Transverse colon (tissue), 4 donors: ENCODE measurements around the gene FAU. TPM values are rescaled to one million over a fixed set of nuclear protein-coding genes. Genes with fewer than 3 reads are reported as not detected.

Source experiments
- DNase-seq: peaks from one replicate; pipeline ENCODE4 v3.0.0-alpha.2; 2019
- H3K27ac ChIP-seq, 4 donors: fragments of 200-600 bp; sonication (generic); 2 replicates each; pipeline ENCODE4 v1.5.1; 2016 to 2018; ENCODE audit warnings: inconsistent platforms in 4 of 4
- H3K27me3 ChIP-seq: fragments of 200-600 bp; sonication (generic); 2 replicates; pipeline ENCODE4 v1.5.1; 2017; ENCODE audit warnings: inconsistent platforms
- H3K36me3 ChIP-seq, 4 donors: fragments of 200-600 bp; sonication (generic); 2 replicates each; pipeline ENCODE4 v1.5.1; 2017 to 2019; ENCODE audit warnings: inconsistent platforms in 4 of 4
- H3K4me1 ChIP-seq, 4 donors: fragments of 200-600 bp; sonication (generic); 2 replicates each; pipeline ENCODE4 v1.5.1; 2017 to 2020; ENCODE audit warnings: inconsistent platforms in 4 of 4
- H3K4me3 ChIP-seq, 4 donors: fragments of 200-600 bp; sonication (generic); 1 replicate in 1 of 4; 2 replicates in 3 of 4; pipeline versions ENCODE4 v1.5.1 to v1.6.1; 2017 to 2019; ENCODE audit warnings: inconsistent platforms in 4 of 4
- H3K9me3 ChIP-seq, 2 donors: fragments of 200-600 bp; sonication (generic); 2 replicates each; pipeline ENCODE4 v1.5.1; 2017 to 2019; ENCODE audit warnings: inconsistent platforms in 2 of 2
- CTCF ChIP-seq, 5 experiments: fragments of 200-600 bp in 3 of 5; fragments of 450-650 bp in 2 of 5; sonication (generic) in 3 of 5; IDR thresholded peaks; 1 replicate in 2 of 5; 2 replicates in 3 of 5; pipeline ENCODE4 v1.5.1; 2016 to 2017; ENCODE audit warnings: antibody characterized with exemption in 5 of 5, inconsistent platforms in 3 of 5, mild to moderate bottlenecking in 2 of 5, moderate library complexity in 1 of 5
- EP300 ChIP-seq: sonication (generic); formaldehyde crosslinking; IDR thresholded peaks from one replicate; pipeline ENCODE4 v1.6.1; 2017; ENCODE audit warnings: antibody characterized with exemption, low read depth
- POLR2A ChIP-seq: fragments of 450-650 bp; IDR thresholded peaks from one replicate; pipeline ENCODE4 v1.6.1; 2016; ENCODE audit warnings: antibody characterized with exemption, mild to moderate bottlenecking, moderate library complexity
- POLR2AphosphoS5 ChIP-seq, 3 donors: sonication (generic); formaldehyde crosslinking; IDR thresholded peaks; one replicate each; pipeline ENCODE4 v1.6.1; 2016; ENCODE audit warnings: antibody characterized with exemption in 3 of 3
- WGBS, 2 donors: methylation state at CpG; one replicate each; pipeline ENCODE4 v1.1.5; 2018; ENCODE audit warnings: low coverage in 1 of 2; 5-methylcytosine and 5-hydroxymethylcytosine counted together
- in situ Hi-C, 4 donors: fragments of 200-750 bp; cut with MboI; loops; one replicate each; pipeline versions ENCODE4 v1.15.0 to v1.15.1; 2017; ENCODE audit warnings: low sequenced_read_pairs in 3 of 4, low pct_ligation_motif_present in 1 of 4, low pct_unique_long_range_greater_than_20kb in 1 of 4
- intact Hi-C: fragments of 100-400 bp; cut with DNase I; formaldehyde crosslinking; loops from one replicate; pipeline ENCODE4 v1.15.1; 2023; ENCODE audit warnings: low total_unique reads
- total RNA-seq, 4 donors: library from RNA; depleted of rRNA; stranded (reverse); fragments of >200 nt; gene quantifications; one replicate each; pipeline ENCODE4 v1.1.0, GENCODE V29; 2016

Gene FAU
- total RNA-seq, 4 donors from 2014 or later, result 594 to 986 (median 662) TPM

GRCh38 chr11:65127473-65128181 is 5.7 kb upstream of the FAU start:
- in situ Hi-C loops, result no loop called here
- H3K9me3 ChIP-seq, result no peaks in the 10 kb centered on the region
- intact Hi-C loops, result no loop called here
- TF ChIP-seq EP300, result no peak
- TF ChIP-seq POLR2A, result no peak
- no peak for TF ChIP-seq POLR2AphosphoS5 (IDR thresholded peaks at IDR 0.05)
- TF ChIP-seq CTCF (IDR thresholded peaks at IDR 0.05), result no peak
- H3K27ac ChIP-seq, result no peak overlapping the region
- 11 to 86% methylated on average over 1 to 12 of the region's 12 CpGs for WGBS, 2 donors
- no peak for DNase-seq
- H3K36me3 ChIP-seq, result peaks cover 0 to 72% (median 36%) of the 10 kb centered on the region in 4 donors
- H3K27me3 ChIP-seq, result no peaks in the 10 kb centered on the region
- H3K4me1 ChIP-seq, result peaks cover 7 to 17% (median 11%) of the 10 kb centered on the region in 4 donors
- no peak overlapping the region for H3K4me3 ChIP-seq

- WGBS, 2 donors, result 87% methylated on average over 5 of the region's 6 CpGs; no CpG with 5 or more reads in 1 of the 2 donors
- no peak for DNase-seq
- Histone ChIP-seq H3K36me3 (peaks cover 0 to 69% (median 33%) of the 10 kb centered on the region in 4 donors), H3K9me3 (no peaks in the 10 kb centered on the region), H3K27me3 (no peaks in the 10 kb centered on the region), H3K4me3 (no peak overlapping the region), H3K4me1 (peaks cover 5 to 12% (median 9%) of the 10 kb centered on the region in 4 donors), H3K27ac (no peak overlapping the region)
- in situ Hi-C loops, result no loop called here
- intact Hi-C loops, result no loop called here
- TF ChIP-seq EP300 (no peak), POLR2A (no peak), CTCF (IDR thresholded peaks at IDR 0.05) (no peak), POLR2AphosphoS5 (IDR thresholded peaks at IDR 0.05) (no peak)
Measured at GRCh38 chr11:65126624-65127274, 4.8 kb upstream of the FAU start.

- Histone ChIP-seq H3K27ac (no peak overlapping the region), H3K27me3 (no peaks in the 10 kb centered on the region), H3K36me3 (peaks cover 0 to 60% (median 29%) of the 10 kb centered on the region in 4 donors), H3K4me3 (no peak overlapping the region), H3K4me1 (peaks cover 11 to 22% (median 18%) of the 10 kb centered on the region in 4 donors), H3K9me3 (no peaks in the 10 kb centered on the region)
- in situ Hi-C loops (no loop called here), intact Hi-C loops (no loop called here)
- no peak for DNase-seq
- 93% methylated on average over 12 of the region's 12 CpGs; no CpG with 5 or more reads in 1 of the 2 donors for WGBS, 2 donors
- TF ChIP-seq EP300 (no peak), POLR2A (no peak), CTCF (IDR thresholded peaks at IDR 0.05) (no peak), POLR2AphosphoS5 (IDR thresholded peaks at IDR 0.05) (no peak)
Measured at GRCh38 chr11:65125197-65126056, 3.5 kb upstream of the FAU start.
